K562 (cell line): Measurements from ENCODE around the gene IRF1. TPM values are rescaled to one million over a fixed set of nuclear protein-coding genes. Genes with fewer than 3 reads are reported as not detected.

Experiments
- ARID1B ChIP-seq: fragments of 450-650 bp; IDR thresholded peaks from 2 replicates; pipeline ENCODE4 v1.6.1; 2016; ENCODE audit warnings: antibody characterized with exemption, mild to moderate bottlenecking, inconsistent platforms
- BMI1 ChIP-seq: fragments of 150-350 bp; IDR thresholded peaks from 2 replicates; pipeline ENCODE4 v1.6.1; 2014; ENCODE audit warnings: low read length
- DNMT1 ChIP-seq: fragments of 450-650 bp; IDR thresholded peaks from 2 replicates; pipeline ENCODE4 v1.6.1; 2016; ENCODE audit warnings: antibody characterized with exemption, mild to moderate bottlenecking
- FOXA1 ChIP-seq: fragments of 450-650 bp; IDR thresholded peaks from 2 replicates; pipeline ENCODE4 v1.6.1; 2016; ENCODE audit warnings: mild to moderate bottlenecking, borderline replicate concordance
- JUN ChIP-seq, 2 experiments: sonication (generic) in 1 of 2; formaldehyde crosslinking in 1 of 2; IDR thresholded peaks; 2 replicates each; pipeline versions ENCODE4 v1.6.1 to v1.8.0; 2012 to 2022; ENCODE audit warnings: borderline replicate concordance in 2 of 2, mild to moderate bottlenecking in 2 of 2, improper control_type of control experiment in 1 of 2, low read depth in 1 of 2, low read length in 1 of 2, missing genetic modification reagents in 1 of 2
- KDM4B ChIP-seq, 2 experiments: fragments of 450-650 bp in 1 of 2; sonication (generic) in 1 of 2; IDR thresholded peaks; 2 replicates each; pipeline ENCODE4 v1.6.1; 2016 to 2017; ENCODE audit warnings: borderline replicate concordance in 2 of 2, antibody characterized with exemption in 1 of 2, low read depth in 1 of 2, mild to moderate bottlenecking in 1 of 2
- MAFF ChIP-seq: IDR thresholded peaks from 2 replicates; pipeline ENCODE4 v1.6.1; 2012; ENCODE audit warnings: low read length, improper control_type of control experiment
- POLR2AphosphoS5 ChIP-seq: IDR thresholded peaks from 2 replicates; pipeline ENCODE4 v1.6.1; 2011; ENCODE audit warnings: mild to moderate bottlenecking, low read depth, low read length, moderate library complexity; ENCODE audit not compliant: control insufficient read depth, insufficient read depth
- POLR2B ChIP-seq: fragments of 450-650 bp; IDR thresholded peaks from 2 replicates; pipeline ENCODE4 v1.6.1; 2018; ENCODE audit warnings: low read depth; ENCODE audit not compliant: partially characterized antibody
- PTTG1 ChIP-seq: fragments of 450-650 bp; IDR thresholded peaks from 2 replicates; pipeline ENCODE4 v1.6.1; 2016; ENCODE audit warnings: low read depth, mild to moderate bottlenecking, missing genetic modification characterization, missing compliant biosample characterization
- RBFOX2 ChIP-seq: fragments of 200-400 bp; formaldehyde crosslinking; IDR thresholded peaks from 2 replicates; pipeline ENCODE4 v1.6.1; 2017; ENCODE audit warnings: low read depth, mild to moderate bottlenecking, low read length, moderate library complexity
- RNF219 ChIP-seq: fragments of 250-450 bp; sonication (Bioruptor Pico); IDR thresholded peaks from 2 replicates; pipeline ENCODE4 v1.5.0; 2022; ENCODE audit warnings: mild to moderate bottlenecking
- TFAM ChIP-seq: fragments of 250-450 bp; sonication (Bioruptor Pico); conservative IDR thresholded peaks from 2 replicates; pipeline ENCODE4 v1.5.0; 2021; ENCODE audit warnings: mild to moderate bottlenecking, moderate library complexity
- TFAP4 ChIP-seq: sonication (generic); formaldehyde crosslinking; IDR thresholded peaks from 2 replicates; pipeline ENCODE4 v1.8.0; 2022; ENCODE audit warnings: missing genetic modification reagents, mild to moderate bottlenecking, moderate library complexity, borderline replicate concordance
- VEZF1 ChIP-seq: fragments of 200-800 bp; sonication (Bioruptor generic); IDR thresholded peaks from 2 replicates; pipeline ENCODE4 v1.6.1; 2017; ENCODE audit warnings: missing genetic modification characterization, missing compliant biosample characterization
- ZKSCAN1 ChIP-seq: fragments of 150-350 bp; IDR thresholded peaks from 2 replicates; pipeline ENCODE4 v1.6.1; 2016; ENCODE audit warnings: low read depth, low read length
- ZNF316 ChIP-seq: fragments of 450-650 bp; IDR thresholded peaks from 2 replicates; pipeline ENCODE4 v1.6.1; 2016
- polyA plus RNA-seq, 8 experiments: library from polyadenylated mRNA; depleted of rRNA in 4 of 8; stranded (reverse) in 5 of 8; unstranded in 3 of 8; fragments of >200 nt; fragmentation: Nextera tagmentation in 2 of 8; fragmentation: Illumina TruSeq in 1 of 8; extraction: Ambion mirVana in 2 of 8; extraction: Trizol in 1 of 8; gene quantifications; 2 replicates each; pipeline versions ENCODE4 v1.2.1 to v1.2.3, GENCODE V29; 2011 to 2014; ENCODE audit warnings: inconsistent platforms in 1 of 8, missing spikeins in 1 of 8
- total RNA-seq, 7 experiments: library from RNA; depleted of rRNA in 6 of 7; stranded (reverse); fragments of >200 nt in 6 of 7; fragmentation: Illumina TruSeq in 2 of 7; extraction: Trizol in 2 of 7; gene quantifications; 2 replicates each; pipeline versions ENCODE4 v1.2.1 to v1.2.3, GENCODE V29; 2011 to 2021; ENCODE audit warnings: low replicate concordance in 1 of 7
- TF ChIP-seq, protein P1 (sequence below): fragments of 450-650 bp; IDR thresholded peaks from 2 replicates; pipeline ENCODE4 v1.6.1; 2017; ENCODE audit warnings: antibody characterized with exemption, mild to moderate bottlenecking

The IRF1 gene
- total and polyA plus RNA-seq, 9 of the 15 experiments (the other 6 are each of a cell fraction or from before 2014, with no cell fraction given) = 1.1 to 12.3 (median 5.9) TPM

GRCh38 chr5:132490484-132491367, at the start of gene IRF1 (continued):
- peak; percentile 67; the same call in 1 of the 2 replicates for TF ChIP-seq TFAP4 (CRISPR knock-in tag)
- no peak for TF ChIP-seq DNMT1
- TF ChIP-seq RNF219 = no peak
- TF ChIP-seq ZNF316 = no peak
- TF ChIP-seq ARID1B = no peak
- TF ChIP-seq, protein P1, sequence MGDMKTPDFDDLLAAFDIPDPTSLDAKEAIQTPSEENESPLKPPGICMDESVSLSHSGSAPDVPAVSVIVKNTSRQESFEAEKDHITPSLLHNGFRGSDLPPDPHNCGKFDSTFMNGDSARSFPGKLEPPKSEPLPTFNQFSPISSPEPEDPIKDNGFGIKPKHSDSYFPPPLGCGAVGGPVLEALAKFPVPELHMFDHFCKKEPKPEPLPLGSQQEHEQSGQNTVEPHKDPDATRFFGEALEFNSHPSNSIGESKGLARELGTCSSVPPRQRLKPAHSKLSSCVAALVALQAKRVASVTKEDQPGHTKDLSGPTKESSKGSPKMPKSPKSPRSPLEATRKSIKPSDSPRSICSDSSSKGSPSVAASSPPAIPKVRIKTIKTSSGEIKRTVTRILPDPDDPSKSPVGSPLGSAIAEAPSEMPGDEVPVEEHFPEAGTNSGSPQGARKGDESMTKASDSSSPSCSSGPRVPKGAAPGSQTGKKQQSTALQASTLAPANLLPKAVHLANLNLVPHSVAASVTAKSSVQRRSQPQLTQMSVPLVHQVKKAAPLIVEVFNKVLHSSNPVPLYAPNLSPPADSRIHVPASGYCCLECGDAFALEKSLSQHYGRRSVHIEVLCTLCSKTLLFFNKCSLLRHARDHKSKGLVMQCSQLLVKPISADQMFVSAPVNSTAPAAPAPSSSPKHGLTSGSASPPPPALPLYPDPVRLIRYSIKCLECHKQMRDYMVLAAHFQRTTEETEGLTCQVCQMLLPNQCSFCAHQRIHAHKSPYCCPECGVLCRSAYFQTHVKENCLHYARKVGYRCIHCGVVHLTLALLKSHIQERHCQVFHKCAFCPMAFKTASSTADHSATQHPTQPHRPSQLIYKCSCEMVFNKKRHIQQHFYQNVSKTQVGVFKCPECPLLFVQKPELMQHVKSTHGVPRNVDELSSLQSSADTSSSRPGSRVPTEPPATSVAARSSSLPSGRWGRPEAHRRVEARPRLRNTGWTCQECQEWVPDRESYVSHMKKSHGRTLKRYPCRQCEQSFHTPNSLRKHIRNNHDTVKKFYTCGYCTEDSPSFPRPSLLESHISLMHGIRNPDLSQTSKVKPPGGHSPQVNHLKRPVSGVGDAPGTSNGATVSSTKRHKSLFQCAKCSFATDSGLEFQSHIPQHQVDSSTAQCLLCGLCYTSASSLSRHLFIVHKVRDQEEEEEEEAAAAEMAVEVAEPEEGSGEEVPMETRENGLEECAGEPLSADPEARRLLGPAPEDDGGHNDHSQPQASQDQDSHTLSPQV = peak; percentile 77; the same call in 1 of the 2 replicates
- no peak for TF ChIP-seq TFAM
- TF ChIP-seq FOXA1 = no peak
- TF ChIP-seq RBFOX2 = peak; percentile 98
- TF ChIP-seq KDM4B (IDR thresholded peaks at IDR 0.05; ENCODE audit: borderline replicate concordance in 2 of 2, low read depth in 1 of 2) = peak in 1 of 2 experiments; percentile 26; a peak in 1 of 4 replicates
- TF ChIP-seq POLR2AphosphoS5 = no peak
- peak; percentile 78 for TF ChIP-seq POLR2B
- no peak for TF ChIP-seq JUN (IDR thresholded peaks at IDR 0.05; ENCODE audit: borderline replicate concordance, low read depth, low read length)
- no peak for TF ChIP-seq JUN (CRISPR knock-in tag; IDR thresholded peaks at IDR 0.05; ENCODE audit: borderline replicate concordance)
- TF ChIP-seq BMI1 = no peak
- no peak for TF ChIP-seq MAFF
- TF ChIP-seq ZKSCAN1 = no peak
- TF ChIP-seq PTTG1 (tag) = no peak
- TF ChIP-seq VEZF1 = peak; percentile 85
